NCI-H2196 (cell line): Measurements from ENCODE around the gene SYVN1.
"Not testable (repeated sequence)": the region's sequence is repeated elsewhere in the genome, so short reads cannot be mapped to it uniquely, and the experiment has no call there.

Experiments used
- DNase-seq: peaks from one replicate; lab custom pipeline; 2025; ENCODE audit not compliant: unreplicated experiment; lab: John Stamatoyannopoulos, UW

Gene SYVN1

GRCh38 chr11:65134240-65134951, at the start of gene SYVN1:
SYVN1 (minus strand) TSS chr11:65134519; CDS start chr11:65133601, 918 bp downstream.
- peak; percentile 92 for DNase-seq

- no peak for DNase-seq
These were observed 49.0 kb upstream of the SYVN1 start for GRCh38 chr11:65183201-65183891.

- DNase-seq: no peak
These were observed 48.2 kb upstream of the SYVN1 start for GRCh38 chr11:65182258-65183170.

GRCh38 chr11:65181569-65182257, 47.4 kb upstream of the SYVN1 start, which contains the start of gene CAPN1:
CAPN1 (plus strand) TSS chr11:65181928; CDS start chr11:65182702, 774 bp downstream.
- DNase-seq: peak; percentile 64

- DNase-seq: peak; percentile 62
These were observed 46.7 kb upstream of the SYVN1 start for GRCh38 chr11:65180877-65181568.

- DNase-seq: not testable (repeated sequence)
These were observed 40.3 kb upstream of the SYVN1 start for GRCh38 chr11:65174571-65175010.

- no peak for DNase-seq
These were observed 38.3 kb upstream of the SYVN1 start for GRCh38 chr11:65172600-65172999.

GRCh38 chr11:65170058-65170534, 35.8 kb upstream of the SYVN1 start, which contains the start of gene SPDYC:
SPDYC (plus strand) TSS chr11:65170233; CDS start chr11:65171358, 1,125 bp downstream.
- no peak for DNase-seq

- DNase-seq: no peak
These were observed 34.9 kb upstream of the SYVN1 start for GRCh38 chr11:65169164-65169641.

GRCh38 chr11:65167656-65168055, 33.3 kb upstream of the SYVN1 start:
- DNase-seq: no peak

- no peak for DNase-seq
These were observed 32.6 kb upstream of the SYVN1 start for GRCh38 chr11:65166893-65167292.

GRCh38 chr11:65165410-65166317, 31.3 kb upstream of the SYVN1 start:
- DNase-seq: no peak

GRCh38 chr11:65163684-65164083, 29.4 kb upstream of the SYVN1 start:
- DNase-seq: no peak

- no peak for DNase-seq
These were observed 26.3 kb upstream of the SYVN1 start for GRCh38 chr11:65160643-65161042.

- DNase-seq: no peak
These were observed 24.7 kb upstream of the SYVN1 start for GRCh38 chr11:65159012-65159411.

- DNase-seq: no peak
These were observed 23.0 kb upstream of the SYVN1 start for GRCh38 chr11:65157336-65157735.

GRCh38 chr11:65156926-65157325, 22.6 kb upstream of the SYVN1 start:
- DNase-seq: no peak

- DNase-seq: no peak
These were observed 21.9 kb upstream of the SYVN1 start for GRCh38 chr11:65156256-65156655.

- no peak for DNase-seq
These were observed 17.8 kb upstream of the SYVN1 start for GRCh38 chr11:65152122-65152521.
